ENCODE measurements around the gene PIEZO2. TPM values are rescaled to one million over a fixed set of nuclear protein-coding genes. Genes with fewer than 3 reads are reported as not detected.

The PIEZO2 gene
- polyA plus RNA-seq, 1 experiment, result 2.8 TPM

DNA sequence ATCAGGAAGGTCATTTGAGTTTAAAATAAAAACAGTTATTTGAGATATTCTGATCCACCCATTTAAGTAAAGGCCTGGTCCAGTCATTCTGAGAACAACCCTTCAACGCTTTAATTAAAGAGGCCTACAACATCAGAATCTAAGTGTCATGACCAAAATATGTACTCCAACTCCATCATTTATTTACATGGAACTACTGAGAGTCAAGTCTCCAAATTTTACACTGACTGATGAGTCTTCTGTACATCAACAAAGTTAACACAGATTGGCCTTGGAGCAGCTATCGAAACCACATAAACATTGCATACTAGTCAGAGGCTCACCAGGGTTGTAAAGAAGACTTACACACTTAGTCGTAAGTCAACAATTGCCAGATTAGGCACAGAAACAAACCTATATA, 37.1 kb downstream of the PIEZO2 start:
- peak; percentile 11 for DNase-seq (ENCODE audit: low read depth, low spot score)
- Histone ChIP-seq H3K27ac (ENCODE audit: low read depth, low read length) (no peak overlapping the region), H3K27me3 (ENCODE audit: control insufficient read depth, insufficient read depth, low read length) (no peaks in the 10 kb centered on the region), H3K4me3 (ENCODE audit: low read depth, low read length) (no peak overlapping the region), H3K9me3 (ENCODE audit: control insufficient read depth, insufficient read depth, low read length) (no peaks in the 10 kb centered on the region; the same call in 1 of the 2 replicates)
- CTCF ChIA-PET, result no interaction called here
- POLR2A ChIA-PET, result no interaction called here
- TF ChIP-seq, protein P1, sequence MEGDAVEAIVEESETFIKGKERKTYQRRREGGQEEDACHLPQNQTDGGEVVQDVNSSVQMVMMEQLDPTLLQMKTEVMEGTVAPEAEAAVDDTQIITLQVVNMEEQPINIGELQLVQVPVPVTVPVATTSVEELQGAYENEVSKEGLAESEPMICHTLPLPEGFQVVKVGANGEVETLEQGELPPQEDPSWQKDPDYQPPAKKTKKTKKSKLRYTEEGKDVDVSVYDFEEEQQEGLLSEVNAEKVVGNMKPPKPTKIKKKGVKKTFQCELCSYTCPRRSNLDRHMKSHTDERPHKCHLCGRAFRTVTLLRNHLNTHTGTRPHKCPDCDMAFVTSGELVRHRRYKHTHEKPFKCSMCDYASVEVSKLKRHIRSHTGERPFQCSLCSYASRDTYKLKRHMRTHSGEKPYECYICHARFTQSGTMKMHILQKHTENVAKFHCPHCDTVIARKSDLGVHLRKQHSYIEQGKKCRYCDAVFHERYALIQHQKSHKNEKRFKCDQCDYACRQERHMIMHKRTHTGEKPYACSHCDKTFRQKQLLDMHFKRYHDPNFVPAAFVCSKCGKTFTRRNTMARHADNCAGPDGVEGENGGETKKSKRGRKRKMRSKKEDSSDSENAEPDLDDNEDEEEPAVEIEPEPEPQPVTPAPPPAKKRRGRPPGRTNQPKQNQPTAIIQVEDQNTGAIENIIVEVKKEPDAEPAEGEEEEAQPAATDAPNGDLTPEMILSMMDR (IDR thresholded peaks at IDR 0.05; ENCODE audit: low read depth, low read length), result no peak

DNA sequence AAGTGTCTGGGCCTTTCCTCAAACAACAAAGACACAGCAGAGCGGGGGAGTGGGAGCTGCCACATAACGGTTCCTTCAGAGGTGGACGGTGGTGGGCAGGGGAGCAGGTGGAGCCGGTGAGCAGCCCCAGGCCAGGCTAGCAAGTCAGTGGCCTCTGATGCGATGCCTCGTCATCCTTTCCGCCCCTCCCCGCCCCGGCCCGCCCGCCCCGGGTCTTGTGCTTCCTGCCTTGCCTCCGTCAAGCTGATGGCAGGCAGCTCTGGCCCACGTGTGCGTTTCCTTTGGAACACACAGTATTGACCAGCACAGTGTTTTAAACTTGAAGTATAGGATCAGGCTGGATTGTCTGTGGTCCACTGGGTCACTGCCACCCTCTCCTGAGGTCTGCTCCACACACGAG, 38.9 kb downstream of the PIEZO2 start:
- no peak overlapping the region for H3K27ac ChIP-seq (ENCODE audit: low read depth, low read length)
- ChIA-PET POLR2A (no interaction called here), CTCF (no interaction called here)
- no peaks in the 10 kb centered on the region for H3K27me3 ChIP-seq (ENCODE audit: control insufficient read depth, insufficient read depth, low read length)
- TF ChIP-seq, protein P1 (IDR thresholded peaks at IDR 0.05; ENCODE audit: low read depth, low read length), result no peak
- H3K9me3 ChIP-seq (ENCODE audit: control insufficient read depth, insufficient read depth, low read length), result no peaks in the 10 kb centered on the region; the same call in 1 of the 2 replicates
- no peak overlapping the region for H3K4me3 ChIP-seq (ENCODE audit: low read depth, low read length)
- DNase-seq (ENCODE audit: low read depth, low spot score), result no peak

DNA sequence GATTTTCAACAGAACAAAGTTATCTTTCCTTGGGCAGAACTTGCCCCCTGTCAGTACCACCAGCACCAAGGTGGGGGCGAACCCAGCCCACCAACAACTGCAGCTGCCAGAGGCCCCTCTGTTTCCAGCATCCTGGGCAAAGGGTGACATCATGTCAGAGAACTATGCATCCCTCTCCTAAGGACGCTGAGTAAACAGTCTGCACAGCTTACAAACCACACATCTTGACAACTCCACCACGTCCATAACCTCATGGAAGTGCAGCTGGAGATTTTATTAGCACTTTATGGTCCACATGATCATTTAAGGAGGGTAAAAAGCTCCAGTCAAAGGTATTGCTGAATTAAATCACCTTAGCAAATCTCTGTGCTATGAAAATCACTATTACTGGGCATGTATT, 40.4 kb downstream of the PIEZO2 start:
- CTCF ChIA-PET, result no interaction called here
- POLR2A ChIA-PET, result no interaction called here
- Histone ChIP-seq H3K27ac (ENCODE audit: low read depth, low read length) (no peak overlapping the region), H3K9me3 (ENCODE audit: control insufficient read depth, insufficient read depth, low read length) (no peaks in the 10 kb centered on the region; the same call in 1 of the 2 replicates), H3K4me3 (ENCODE audit: low read depth, low read length) (no peak overlapping the region), H3K27me3 (ENCODE audit: control insufficient read depth, insufficient read depth, low read length) (no peaks in the 10 kb centered on the region)
- TF ChIP-seq, protein P1 (IDR thresholded peaks at IDR 0.05; ENCODE audit: low read depth, low read length), result no peak
- no peak for DNase-seq (ENCODE audit: low read depth, low spot score)

DNA sequence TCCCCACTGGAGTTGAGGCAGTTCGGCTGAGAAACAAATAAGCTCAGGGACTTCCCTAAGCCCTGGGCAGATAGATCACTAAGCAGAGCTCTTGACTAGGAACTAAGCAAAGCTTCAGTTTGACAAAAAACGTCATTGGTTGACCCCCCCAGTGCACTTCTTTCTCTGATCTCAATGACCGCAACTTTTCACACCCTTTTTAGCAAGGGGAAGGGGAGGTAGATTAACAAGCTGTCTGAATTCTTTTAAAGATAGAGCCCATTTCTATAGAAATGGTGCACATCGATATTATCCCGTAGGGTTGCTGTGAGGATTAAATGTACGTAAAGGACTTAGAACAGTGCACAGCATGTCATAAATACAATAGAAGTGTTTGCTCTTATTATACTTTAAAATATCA, 42.5 kb downstream of the PIEZO2 start:
- TF ChIP-seq, protein P1 (IDR thresholded peaks at IDR 0.05; ENCODE audit: low read depth, low read length), result no peak
- Histone ChIP-seq H3K27me3 (ENCODE audit: control insufficient read depth, insufficient read depth, low read length) (no peaks in the 10 kb centered on the region), H3K4me3 (ENCODE audit: low read depth, low read length) (no peak overlapping the region), H3K27ac (ENCODE audit: low read depth, low read length) (no peak overlapping the region), H3K9me3 (ENCODE audit: control insufficient read depth, insufficient read depth, low read length) (no peaks in the 10 kb centered on the region; the same call in 1 of the 2 replicates)
- DNase-seq (ENCODE audit: low read depth, low spot score), result no peak
- ChIA-PET POLR2A (no interaction called here), CTCF (interaction anchor here (0.6 kb wide), 1 partner anchor 23 kb away, joined by 6 read pairs; no protein-coding TSS in a partner anchor)

DNA sequence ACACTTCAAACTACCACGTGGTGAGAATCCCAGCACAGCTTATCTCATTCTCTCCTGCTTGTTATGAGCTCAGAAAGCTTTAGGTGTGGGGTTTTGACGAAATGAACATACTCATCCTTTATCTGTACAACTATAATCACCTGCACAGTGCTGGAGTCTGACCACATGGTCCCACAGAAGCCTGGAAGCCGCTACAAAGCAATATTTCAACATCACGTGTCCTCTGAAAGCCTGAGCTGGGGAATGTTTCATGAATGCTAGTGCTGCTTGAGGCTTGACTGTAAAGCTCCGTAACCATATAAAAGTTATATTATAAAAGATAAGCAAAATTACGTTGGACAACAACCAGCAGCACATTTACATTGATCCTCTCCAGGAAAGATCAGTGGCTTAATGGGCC, 43.9 kb downstream of the PIEZO2 start:
- H3K27me3 ChIP-seq (ENCODE audit: control insufficient read depth, insufficient read depth, low read length), result no peaks in the 10 kb centered on the region
- no peaks in the 10 kb centered on the region for H3K9me3 ChIP-seq (ENCODE audit: control insufficient read depth, insufficient read depth, low read length)
- no peak overlapping the region for H3K27ac ChIP-seq (ENCODE audit: low read depth, low read length)
- POLR2A ChIA-PET, result no interaction called here
- CTCF ChIA-PET, result interaction anchor here (1.1 to 1.2 kb wide), 2 partner anchors 48 to 254 kb away, joined by 4 to 5 read pairs; no protein-coding TSS in a partner anchor
- DNase-seq (ENCODE audit: low read depth, low spot score), result no peak
- no peak overlapping the region for H3K4me3 ChIP-seq (ENCODE audit: low read depth, low read length)
- TF ChIP-seq, protein P1 (IDR thresholded peaks at IDR 0.05; ENCODE audit: low read depth, low read length), result no peak
